HG03103 (cell line): ENCODE measurements around the gene C6orf89.

Experiments used
- ATAC-seq: cut with Tn5 transposase; IDR thresholded peaks from one replicate; pipeline ENCODE4 v1.9.1; 2021; ENCODE audit warnings: low read depth; ENCODE audit not compliant: unreplicated experiment

Gene C6orf89

GRCh38 chr6:36852481-36853147 is 33.1 kb upstream of the C6orf89 start:
- no peak for ATAC-seq

GRCh38 chr6:36853325-36853724 is 32.4 kb upstream of the C6orf89 start:
- no peak for ATAC-seq

GRCh38 chr6:36855750-36856149 is 30.0 kb upstream of the C6orf89 start:
- no peak for ATAC-seq

GRCh38 chr6:36856277-36856676 is 29.5 kb upstream of the C6orf89 start:
- ATAC-seq: no peak

GRCh38 chr6:36857325-36857724 is 28.4 kb upstream of the C6orf89 start:
- no peak for ATAC-seq

GRCh38 chr6:36858407-36858981 is 27.3 kb upstream of the C6orf89 start:
- ATAC-seq: no peak

GRCh38 chr6:36860126-36860525 is 25.6 kb upstream of the C6orf89 start:
- no peak for ATAC-seq

GRCh38 chr6:36862164-36862847 is 23.4 kb upstream of the C6orf89 start:
- no peak for ATAC-seq

GRCh38 chr6:36862848-36863382 is 22.8 kb upstream of the C6orf89 start:
- ATAC-seq: no peak

- ATAC-seq: no peak
These were observed 21.8 kb upstream of the C6orf89 start for GRCh38 chr6:36863670-36864540.

GRCh38 chr6:36865835-36866234 is 19.9 kb upstream of the C6orf89 start:
- ATAC-seq: no peak

GRCh38 chr6:36867471-36868224 is 18.1 kb upstream of the C6orf89 start:
- ATAC-seq: no peak

- ATAC-seq: no peak
These were observed 14.1 kb upstream of the C6orf89 start for GRCh38 chr6:36871686-36872085.

- no peak for ATAC-seq
These were observed 12.6 kb upstream of the C6orf89 start for GRCh38 chr6:36873115-36873514.

- no peak for ATAC-seq
These were observed 11.9 kb upstream of the C6orf89 start for GRCh38 chr6:36873612-36874442.

GRCh38 chr6:36874443-36875249 is 11.1 kb upstream of the C6orf89 start, which contains the start of gene PPIL1:
Gene PPIL1, minus strand, starts transcription at chr6:36874803. Its CDS starts 31 bp downstream, at chr6:36874772.
- ATAC-seq: peak; percentile 65

GRCh38 chr6:36875250-36875633 is 10.5 kb upstream of the C6orf89 start:
- ATAC-seq: no peak

GRCh38 chr6:36884610-36885009 is 1.1 kb upstream of the C6orf89 start:
- no peak for ATAC-seq
